ENCODE data around the gene EMX2. TPM values are rescaled to one million over a fixed set of nuclear protein-coding genes. Genes with fewer than 3 reads are reported as not detected.
A peak's percentile ranks its signal among the peaks of the same experiment; 100 is the strongest.

Gene EMX2
- total RNA-seq, 1 donor from 2014 or later: 2.1 TPM

GRCh38 chr10:117541909-117542705 is 439 bp upstream of the EMX2 start:
- peak overlapping the region in 2 of 3 donors; percentile 74 to 85 for H3K9ac ChIP-seq (ENCODE audit: low read depth in 1 of 3, low read length in 3 of 3)

DNA sequence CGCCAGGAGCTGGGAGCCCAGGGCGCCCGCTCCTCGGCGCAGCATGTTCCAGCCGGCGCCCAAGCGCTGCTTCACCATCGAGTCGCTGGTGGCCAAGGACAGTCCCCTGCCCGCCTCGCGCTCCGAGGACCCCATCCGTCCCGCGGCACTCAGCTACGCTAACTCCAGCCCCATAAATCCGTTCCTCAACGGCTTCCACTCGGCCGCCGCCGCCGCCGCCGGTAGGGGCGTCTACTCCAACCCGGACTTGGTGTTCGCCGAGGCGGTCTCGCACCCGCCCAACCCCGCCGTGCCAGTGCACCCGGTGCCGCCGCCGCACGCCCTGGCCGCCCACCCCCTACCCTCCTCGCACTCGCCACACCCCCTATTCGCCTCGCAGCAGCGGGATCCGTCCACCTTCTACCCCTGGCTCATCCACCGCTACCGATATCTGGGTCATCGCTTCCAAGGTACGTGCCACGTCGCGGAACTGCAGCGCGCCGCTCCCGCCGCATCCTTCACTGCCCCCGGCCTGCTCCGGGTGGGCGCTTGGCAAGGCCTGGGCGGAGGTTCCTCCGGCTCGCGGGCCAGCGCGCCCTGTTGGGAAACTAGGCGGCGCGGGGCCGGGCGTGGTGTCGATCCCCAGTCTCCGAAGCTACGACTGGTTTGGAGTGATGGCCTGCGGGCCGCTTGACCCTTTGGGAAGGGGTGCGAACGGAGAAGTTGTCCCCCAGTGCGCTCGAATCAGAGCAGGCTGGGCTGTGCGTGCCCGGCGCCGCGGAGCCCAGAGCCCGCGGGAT is 868 bp downstream of the EMX2 start:
- Histone ChIP-seq H3K9ac (ENCODE audit: low read depth in 1 of 3, low read length in 3 of 3) (peak overlapping the region; percentile 43 to 85 (median 64)), H3K9me3 (ENCODE audit: control insufficient read depth in 3 of 3, low read length in 3 of 3) (no peaks in the 10 kb centered on the region), H3K27ac (ENCODE audit: low read depth, low read length) (peak overlapping the region; percentile 74), H3K4me1 (ENCODE audit: control insufficient read depth in 3 of 3, insufficient read depth in 3 of 3, low read length in 3 of 3) (peaks cover 19 to 40% (median 26%) of the 10 kb centered on the region in 3 donors), H3K4me3 (ENCODE audit: low read length in 3 of 3) (peak overlapping the region; percentile 67 to 81 (median 74)), H3K36me3 (ENCODE audit: control insufficient read depth in 3 of 3, insufficient read depth in 3 of 3, low read length in 3 of 3) (no peaks in the 10 kb centered on the region), H3K27me3 (ENCODE audit: control insufficient read depth in 3 of 3, insufficient read depth in 3 of 3, low read length in 3 of 3) (peaks cover 87 to 95% (median 90%) of the 10 kb centered on the region in 3 donors)

More at GRCh38 chr10:117541909-117542705, 439 bp upstream of the EMX2 start:
- H3K27ac ChIP-seq (ENCODE audit: low read depth, low read length): peak overlapping the region; percentile 69
- no peaks in the 10 kb centered on the region for H3K9me3 ChIP-seq (ENCODE audit: control insufficient read depth in 3 of 3, low read length in 3 of 3)
- peak overlapping the region; percentile 66 to 81 (median 74) for H3K4me3 ChIP-seq (ENCODE audit: low read length in 3 of 3)
- no peaks in the 10 kb centered on the region for H3K36me3 ChIP-seq (ENCODE audit: control insufficient read depth in 3 of 3, insufficient read depth in 3 of 3, low read length in 3 of 3)
- peaks cover 27 to 49% (median 30%) of the 10 kb centered on the region in 3 donors for H3K4me1 ChIP-seq (ENCODE audit: control insufficient read depth in 3 of 3, insufficient read depth in 3 of 3, low read length in 3 of 3)
- peaks cover 87 to 95% (median 90%) of the 10 kb centered on the region in 3 donors for H3K27me3 ChIP-seq (ENCODE audit: control insufficient read depth in 3 of 3, insufficient read depth in 3 of 3, low read length in 3 of 3)

DNA sequence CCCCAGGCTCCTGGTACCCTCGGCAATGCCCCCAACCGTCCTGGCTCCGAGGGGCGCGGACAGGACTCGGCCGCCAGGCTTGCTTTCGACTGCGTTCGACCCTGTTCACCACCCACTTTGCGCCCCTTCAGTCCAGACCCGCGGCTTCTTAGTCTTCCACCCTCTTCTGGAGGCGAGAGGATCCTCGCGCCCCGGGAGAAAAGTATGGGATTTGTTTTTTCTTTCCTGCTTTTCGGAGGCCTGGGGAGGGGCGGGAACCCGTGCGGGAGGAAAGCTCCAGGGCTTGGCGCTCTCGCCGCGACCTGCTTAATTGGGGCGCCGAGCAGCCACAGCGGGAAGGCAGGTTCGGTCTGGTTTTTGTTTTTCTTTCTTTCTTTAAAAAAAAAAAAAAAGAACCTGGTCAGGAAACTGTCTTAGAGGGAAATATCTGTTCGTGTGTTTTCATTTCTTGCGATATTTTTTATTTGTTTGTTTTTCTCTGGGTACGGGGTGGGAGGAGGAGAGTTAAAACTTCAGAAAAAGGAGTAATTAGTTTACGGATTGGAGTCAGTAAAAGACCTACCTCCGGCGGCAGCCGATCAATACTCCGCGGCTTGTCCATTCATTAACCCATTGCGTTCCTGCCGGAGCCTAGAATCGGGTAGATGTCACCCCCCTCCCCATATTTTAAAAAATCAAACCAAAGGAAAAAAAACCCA is 1.6 kb downstream of the EMX2 start:
- H3K36me3 ChIP-seq (ENCODE audit: control insufficient read depth in 3 of 3, insufficient read depth in 3 of 3, low read length in 3 of 3): no peaks in the 10 kb centered on the region
- H3K4me3 ChIP-seq (ENCODE audit: low read length in 3 of 3): peak overlapping the region; percentile 67 to 81 (median 74)
- H3K27ac ChIP-seq (ENCODE audit: low read depth, low read length): peak overlapping the region; percentile 74
- H3K9ac ChIP-seq (ENCODE audit: low read depth in 1 of 3, low read length in 3 of 3): peak overlapping the region; percentile 43 to 85 (median 64)
- H3K27me3 ChIP-seq (ENCODE audit: control insufficient read depth in 3 of 3, insufficient read depth in 3 of 3, low read length in 3 of 3): peaks cover 82 to 93% (median 85%) of the 10 kb centered on the region in 3 donors
- H3K9me3 ChIP-seq (ENCODE audit: control insufficient read depth in 3 of 3, low read length in 3 of 3): no peaks in the 10 kb centered on the region
- H3K4me1 ChIP-seq (ENCODE audit: control insufficient read depth in 3 of 3, insufficient read depth in 3 of 3, low read length in 3 of 3): peaks cover 19 to 40% (median 26%) of the 10 kb centered on the region in 3 donors

GRCh38 chr10:117544711-117545140 is 2.2 kb downstream of the EMX2 start:
- H3K4me3 ChIP-seq (ENCODE audit: low read length in 3 of 3): peak overlapping the region; percentile 67 to 81 (median 74)
- H3K9me3 ChIP-seq (ENCODE audit: control insufficient read depth in 3 of 3, low read length in 3 of 3): no peaks in the 10 kb centered on the region
- peaks cover 83 to 93% (median 85%) of the 10 kb centered on the region in 3 donors for H3K27me3 ChIP-seq (ENCODE audit: control insufficient read depth in 3 of 3, insufficient read depth in 3 of 3, low read length in 3 of 3)
- H3K36me3 ChIP-seq (ENCODE audit: control insufficient read depth in 3 of 3, insufficient read depth in 3 of 3, low read length in 3 of 3): no peaks in the 10 kb centered on the region
- peak overlapping the region; percentile 10 to 85 (median 64) for H3K9ac ChIP-seq (ENCODE audit: low read depth in 1 of 3, low read length in 3 of 3)
- peak overlapping the region; percentile 30 for H3K27ac ChIP-seq (ENCODE audit: low read depth, low read length)
- peaks cover 19 to 40% (median 23%) of the 10 kb centered on the region in 3 donors for H3K4me1 ChIP-seq (ENCODE audit: control insufficient read depth in 3 of 3, insufficient read depth in 3 of 3, low read length in 3 of 3)

- Histone ChIP-seq H3K4me1 (ENCODE audit: control insufficient read depth in 3 of 3, insufficient read depth in 3 of 3, low read length in 3 of 3) (peaks cover 16 to 40% (median 17%) of the 10 kb centered on the region in 3 donors), H3K9me3 (ENCODE audit: control insufficient read depth in 3 of 3, low read length in 3 of 3) (no peaks in the 10 kb centered on the region), H3K9ac (ENCODE audit: low read depth in 1 of 3, low read length in 3 of 3) (peak overlapping the region in 2 of 3 donors; percentile 56 to 85), H3K36me3 (ENCODE audit: control insufficient read depth in 3 of 3, insufficient read depth in 3 of 3, low read length in 3 of 3) (no peaks in the 10 kb centered on the region), H3K27me3 (ENCODE audit: control insufficient read depth in 3 of 3, insufficient read depth in 3 of 3, low read length in 3 of 3) (peaks cover 81 to 92% (median 83%) of the 10 kb centered on the region in 3 donors), H3K4me3 (ENCODE audit: low read length in 3 of 3) (peak overlapping the region; percentile 67 to 81 (median 74)), H3K27ac (ENCODE audit: low read depth, low read length) (peak overlapping the region; percentile 30)
Observed at GRCh38 chr10:117545141-117546019, 2.8 kb downstream of the EMX2 start.

- peaks cover 79 to 93% (median 83%) of the 10 kb centered on the region in 3 donors for H3K27me3 ChIP-seq (ENCODE audit: control insufficient read depth in 3 of 3, insufficient read depth in 3 of 3, low read length in 3 of 3)
- peak overlapping the region; percentile 67 to 81 (median 74) for H3K4me3 ChIP-seq (ENCODE audit: low read length in 3 of 3)
- H3K36me3 ChIP-seq (ENCODE audit: control insufficient read depth in 3 of 3, insufficient read depth in 3 of 3, low read length in 3 of 3): no peaks in the 10 kb centered on the region
- H3K9ac ChIP-seq (ENCODE audit: low read depth in 1 of 3, low read length in 3 of 3): peak overlapping the region in 2 of 3 donors; percentile 56 to 85
- peaks cover 11 to 35% (median 13%) of the 10 kb centered on the region in 3 donors for H3K4me1 ChIP-seq (ENCODE audit: control insufficient read depth in 3 of 3, insufficient read depth in 3 of 3, low read length in 3 of 3)
- no peak overlapping the region for H3K27ac ChIP-seq (ENCODE audit: low read depth, low read length)
- H3K9me3 ChIP-seq (ENCODE audit: control insufficient read depth in 3 of 3, low read length in 3 of 3): no peaks in the 10 kb centered on the region
Observed at GRCh38 chr10:117546020-117546580, 3.6 kb downstream of the EMX2 start.

GRCh38 chr10:117546581-117547015 is 4.1 kb downstream of the EMX2 start:
- Histone ChIP-seq H3K4me1 (ENCODE audit: control insufficient read depth in 3 of 3, insufficient read depth in 3 of 3, low read length in 3 of 3) (peaks cover 12 to 39% (median 15%) of the 10 kb centered on the region in 3 donors), H3K27me3 (ENCODE audit: control insufficient read depth in 3 of 3, insufficient read depth in 3 of 3, low read length in 3 of 3) (peaks cover 80 to 94% (median 84%) of the 10 kb centered on the region in 3 donors), H3K4me3 (ENCODE audit: low read length in 3 of 3) (peak overlapping the region in 1 of 3 donors; percentile 17), H3K36me3 (ENCODE audit: control insufficient read depth in 3 of 3, insufficient read depth in 3 of 3, low read length in 3 of 3) (no peaks in the 10 kb centered on the region), H3K9me3 (ENCODE audit: control insufficient read depth in 3 of 3, low read length in 3 of 3) (no peaks in the 10 kb centered on the region), H3K9ac (ENCODE audit: low read depth in 1 of 3, low read length in 3 of 3) (peak overlapping the region in 2 of 3 donors; percentile 23 to 85), H3K27ac (ENCODE audit: low read depth, low read length) (no peak overlapping the region)

DNA sequence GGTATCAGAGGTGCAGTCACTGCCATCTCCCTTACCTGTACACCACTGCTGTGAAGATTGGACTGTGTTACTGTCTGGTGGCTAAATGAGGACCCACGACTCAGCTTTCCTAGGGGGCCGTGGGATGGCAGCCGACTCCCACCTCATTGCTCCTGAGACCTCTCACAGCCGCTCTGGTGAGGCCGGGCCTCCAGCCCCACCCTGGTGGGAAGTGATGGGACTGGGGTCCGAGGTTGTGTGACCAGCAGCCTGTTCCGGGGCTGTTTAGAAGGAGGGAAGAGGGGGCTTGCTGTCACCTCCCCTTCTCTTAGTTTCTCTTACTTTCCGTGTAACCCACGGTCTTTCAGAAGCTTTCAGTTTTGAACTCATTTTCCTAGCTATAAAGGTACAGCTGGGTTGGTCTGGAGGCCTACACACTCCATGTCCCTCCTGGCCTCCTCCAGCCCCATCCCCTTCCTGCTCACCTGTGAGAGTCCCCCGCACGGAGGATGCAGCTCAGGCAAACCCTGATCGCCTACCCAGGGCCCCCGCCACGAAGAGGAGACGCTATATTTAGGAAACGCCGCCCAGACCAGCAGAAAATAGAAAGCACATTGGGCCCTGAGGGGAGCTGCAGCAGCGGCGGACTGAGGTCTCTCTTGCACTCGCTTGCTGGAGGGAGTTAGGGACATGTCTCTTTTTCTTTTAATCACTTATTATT is 4.6 kb downstream of the EMX2 start:
- H3K27me3 ChIP-seq (ENCODE audit: control insufficient read depth in 3 of 3, insufficient read depth in 3 of 3, low read length in 3 of 3): peaks cover 80 to 94% (median 84%) of the 10 kb centered on the region in 3 donors

More for the DNA sequence above, 4.6 kb downstream of the EMX2 start:
- Histone ChIP-seq H3K4me1 (ENCODE audit: control insufficient read depth in 3 of 3, insufficient read depth in 3 of 3, low read length in 3 of 3) (peaks cover 17 to 39% (median 21%) of the 10 kb centered on the region in 3 donors), H3K36me3 (ENCODE audit: control insufficient read depth in 3 of 3, insufficient read depth in 3 of 3, low read length in 3 of 3) (no peaks in the 10 kb centered on the region), H3K27ac (ENCODE audit: low read depth, low read length) (no peak overlapping the region), H3K4me3 (ENCODE audit: low read length in 3 of 3) (peak overlapping the region in 1 of 3 donors; percentile 22), H3K9ac (ENCODE audit: low read depth in 1 of 3, low read length in 3 of 3) (peak overlapping the region in 2 of 3 donors; percentile 23 to 85), H3K9me3 (ENCODE audit: control insufficient read depth in 3 of 3, low read length in 3 of 3) (no peaks in the 10 kb centered on the region)

Measured in skeletal muscle tissue (tissue), 4 donors.